ENCODE results near the gene NUP133.
A peak's percentile ranks its signal among the peaks of the same experiment; 100 is the strongest.

Gene NUP133

GRCh38 chr1:229507951-229508822 is at the start of gene NUP133:
TSS of gene NUP133 (minus strand) at chr1:229508341. CDS start at chr1:229508249, 92 bp downstream.
- ChIA-PET CTCF (interaction anchor here (0.8 to 2.7 kb wide), 10 partner anchors 10 to 844 kb away, joined by 3 to 14 read pairs (median 4); partner anchors contain the start of gene ABCB10), POLR2A (no interaction called here)
- no peak for TF ChIP-seq CTCF (IDR thresholded peaks at IDR 0.05; ENCODE audit: control extremely low read depth, extremely low read depth, low read depth, missing control alignments)
- DNase-seq (ENCODE audit: extremely low spot score), result peak; percentile 95

- CTCF ChIA-PET, result interaction anchor here (0.8 to 2.9 kb wide), 13 partner anchors 9 to 300 kb away, joined by 3 to 20 read pairs (median 4); no protein-coding TSS in a partner anchor
- peak; percentile 47 for DNase-seq (ENCODE audit: extremely low spot score)
- POLR2A ChIA-PET, result no interaction called here
- TF ChIP-seq CTCF (IDR thresholded peaks at IDR 0.05; ENCODE audit: control extremely low read depth, extremely low read depth, low read depth, missing control alignments), result no peak
These were observed 49.2 kb upstream of the NUP133 start for GRCh38 chr1:229557200-229557850.

- POLR2A ChIA-PET, result no interaction called here
- CTCF ChIA-PET, result interaction anchor here (1.0 to 1.8 kb wide), 3 partner anchors 10 to 75 kb away, joined by 3 to 4 read pairs (median 4); no protein-coding TSS in a partner anchor
- no peak for DNase-seq (ENCODE audit: extremely low spot score)
- no peak for TF ChIP-seq CTCF (IDR thresholded peaks at IDR 0.05; ENCODE audit: control extremely low read depth, extremely low read depth, low read depth, missing control alignments)
These were observed 46.9 kb upstream of the NUP133 start for GRCh38 chr1:229554886-229555621.

GRCh38 chr1:229553621-229554130 is 45.5 kb upstream of the NUP133 start:
- no peak for TF ChIP-seq CTCF (IDR thresholded peaks at IDR 0.05; ENCODE audit: control extremely low read depth, extremely low read depth, low read depth, missing control alignments)
- CTCF ChIA-PET, result no interaction called here
- DNase-seq (ENCODE audit: extremely low spot score), result no peak
- POLR2A ChIA-PET, result no interaction called here

GRCh38 chr1:229552732-229553131 is 44.6 kb upstream of the NUP133 start:
- no peak for DNase-seq (ENCODE audit: extremely low spot score)
- CTCF ChIA-PET, result no interaction called here
- POLR2A ChIA-PET, result no interaction called here
- TF ChIP-seq CTCF (IDR thresholded peaks at IDR 0.05; ENCODE audit: control extremely low read depth, extremely low read depth, low read depth, missing control alignments), result no peak
